GM18502 (cell line): ENCODE measurements around the gene FAM83G.
"Not testable (repeated sequence)": the region's sequence is repeated elsewhere in the genome, so short reads cannot be mapped to it uniquely, and the experiment has no call there.

Experiments used
- ATAC-seq: cut with Tn5 transposase; IDR thresholded peaks from one replicate; pipeline ENCODE4 v1.9.1; 2021; ENCODE audit warnings: mild to moderate bottlenecking; ENCODE audit not compliant: unreplicated experiment, poor library complexity

The FAM83G gene

GRCh38 chr17:18933102-18934058, 71.2 kb downstream of the FAM83G start:
- ATAC-seq = no peak

- no peak for ATAC-seq
Measured at GRCh38 chr17:18932360-18933055, 72.1 kb downstream of the FAM83G start.

DNA sequence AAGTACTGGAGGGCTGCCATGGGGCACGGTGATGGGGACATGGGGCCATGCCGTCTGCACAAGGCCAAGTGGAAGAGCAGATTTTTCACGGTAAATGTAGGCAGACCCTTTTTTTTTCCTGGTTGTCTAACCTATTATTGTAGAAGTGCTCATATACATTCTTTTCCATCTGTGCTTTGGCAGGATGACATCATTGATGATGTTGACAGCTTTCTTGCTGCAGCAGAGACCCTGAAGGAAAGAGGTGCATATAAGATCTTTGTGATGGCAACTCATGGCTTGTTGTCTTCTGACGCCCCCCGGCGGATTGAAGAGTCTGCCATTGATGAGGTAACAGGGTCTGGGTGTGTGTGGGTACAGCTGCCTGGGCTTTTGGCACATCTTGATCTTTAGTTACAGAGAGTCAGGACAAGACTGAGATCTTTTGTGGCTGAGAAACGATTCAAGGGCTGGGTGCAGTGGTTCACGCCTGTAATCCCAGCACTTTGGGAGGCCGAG, 75.9 kb downstream of the FAM83G start:
- no peak for ATAC-seq

DNA sequence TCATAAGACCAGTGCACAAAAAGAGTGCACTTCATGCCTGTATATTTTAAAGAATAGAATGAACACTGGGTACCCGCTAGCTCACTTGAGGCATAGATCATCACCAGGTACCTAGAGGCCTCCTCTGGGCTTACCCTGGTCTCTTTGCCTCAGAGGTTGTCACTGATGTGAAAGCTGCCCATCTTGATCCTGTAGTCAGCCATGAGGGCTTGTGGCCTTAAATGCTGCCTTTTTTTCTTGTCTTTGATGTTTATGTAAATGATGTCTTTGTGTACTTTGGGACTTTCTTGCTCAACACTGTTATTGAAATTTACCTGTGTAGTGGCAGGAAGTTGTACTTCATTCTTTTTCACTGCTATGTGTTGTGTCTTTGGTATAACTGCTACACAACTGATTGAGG, 79.4 kb downstream of the FAM83G start:
- no peak for ATAC-seq

- not testable (repeated sequence) for ATAC-seq
Measured at GRCh38 chr17:18922596-18922995, 82.0 kb downstream of the FAM83G start.

- ATAC-seq = peak; percentile 70
Measured at GRCh38 chr17:18921912-18922451, 82.6 kb downstream of the FAM83G start.

- peak; percentile 21 for ATAC-seq
Measured at GRCh38 chr17:18921485-18921884, 83.1 kb downstream of the FAM83G start.

DNA sequence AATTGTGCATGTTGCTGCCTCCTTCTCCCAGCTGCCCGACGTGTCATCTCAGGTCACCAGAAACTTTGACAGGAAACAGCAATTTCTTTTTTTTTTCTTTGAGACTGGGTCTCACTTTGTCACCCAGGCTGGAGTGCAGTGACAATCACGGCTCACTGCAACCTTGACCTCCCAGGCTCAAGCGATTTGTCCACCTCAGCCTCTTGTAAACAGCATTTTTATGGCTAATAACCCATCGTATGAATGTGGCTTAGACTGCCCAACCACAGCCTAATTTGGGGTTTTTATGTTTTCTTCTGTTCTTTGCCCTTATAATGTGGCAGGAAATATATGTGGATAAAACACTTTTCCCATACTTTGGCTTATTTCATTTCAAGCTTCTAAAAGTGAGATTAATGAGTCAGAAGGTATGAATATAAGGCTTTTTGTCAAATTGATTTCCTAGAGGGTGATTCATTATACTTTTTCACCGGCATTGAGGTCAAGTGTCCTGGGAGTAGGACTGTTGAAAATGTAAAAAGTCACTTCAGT, 83.6 kb downstream of the FAM83G start:
- no peak for ATAC-seq

- no peak for ATAC-seq
Measured at GRCh38 chr17:18919963-18920362, 84.6 kb downstream of the FAM83G start.
